HFFc6 (cell line): Measurements from ENCODE around the gene PDE4B. TPM values are rescaled to one million over a fixed set of nuclear protein-coding genes. Genes with fewer than 3 reads are reported as not detected.
"Not testable (repeated sequence)": the region's sequence is repeated elsewhere in the genome, so short reads cannot be mapped to it uniquely, and the experiment has no call there.

Source experiments
- DNase-seq: peaks from one replicate; pipeline ENCODE4 v3.0.0-alpha.2; 2018
- H3K27ac Mint-ChIP-seq: 2 replicates; pipeline ENCODE4 v1.8.0; 2020; ENCODE audit warnings: mild to moderate bottlenecking, mixed read lengths
- H3K27me3 Mint-ChIP-seq: 2 replicates; pipeline ENCODE4 v1.8.0; 2021; ENCODE audit warnings: mild to moderate bottlenecking, moderate library complexity, mixed read lengths; ENCODE audit not compliant: insufficient read depth
- H3K36me3 Mint-ChIP-seq: 2 replicates; pipeline ENCODE4 v1.8.0; 2021; ENCODE audit warnings: low read depth, mixed read lengths
- H3K4me1 Mint-ChIP-seq: 2 replicates; pipeline ENCODE4 v1.8.0; 2020; ENCODE audit warnings: low read depth, mixed read lengths
- H3K4me3 Mint-ChIP-seq: 2 replicates; pipeline ENCODE4 v1.8.0; 2020; ENCODE audit warnings: mild to moderate bottlenecking, moderate library complexity, mixed read lengths
- H3K9me3 Mint-ChIP-seq: 2 replicates; pipeline ENCODE4 v1.8.0; 2020; ENCODE audit warnings: mild to moderate bottlenecking, mixed read lengths
- total RNA-seq, 6 experiments: library from RNA; stranded (reverse); fragmentation: NEBNext Ultra II Directional; extraction: Animal tissue kit (Norgen Biotek cat#: 25700); gene quantifications; 2 replicates in 1 of 6; 3 replicates in 5 of 6; pipeline ENCODE4 v1.2.3, GENCODE V29; 2021
- TF ChIP-seq, protein P1 (sequence below): fragments of 200-600 bp; sonication (generic); IDR thresholded peaks from 2 replicates; pipeline ENCODE4 v1.5.0; 2021; ENCODE audit warnings: antibody characterized with exemption, mild to moderate bottlenecking

Gene PDE4B
- total RNA-seq, 6 experiments from 2014 or later, result 34.9 to 57.6 (median 42.8) TPM

DNA sequence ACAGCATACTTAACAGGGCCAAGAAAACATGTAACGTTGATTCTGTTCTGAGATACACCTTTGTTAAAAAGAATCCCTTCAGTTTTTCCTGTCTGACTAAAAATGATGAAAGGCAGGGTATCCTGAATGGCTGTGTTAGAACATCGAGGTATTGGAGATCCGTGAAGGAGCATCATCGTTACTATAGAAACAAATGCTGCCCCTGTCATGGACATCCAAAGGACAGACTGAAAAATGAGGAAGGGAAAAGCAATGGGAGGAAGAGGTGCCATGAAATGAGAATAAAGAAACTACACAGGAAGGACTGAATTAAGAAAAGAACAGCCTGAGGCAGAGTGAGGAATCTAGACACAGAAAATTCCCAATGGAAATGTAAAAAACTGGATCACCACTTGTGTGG, 257.9 kb downstream of the PDE4B start:
- H3K4me3 Mint-ChIP-seq, result no peak overlapping the region

DNA sequence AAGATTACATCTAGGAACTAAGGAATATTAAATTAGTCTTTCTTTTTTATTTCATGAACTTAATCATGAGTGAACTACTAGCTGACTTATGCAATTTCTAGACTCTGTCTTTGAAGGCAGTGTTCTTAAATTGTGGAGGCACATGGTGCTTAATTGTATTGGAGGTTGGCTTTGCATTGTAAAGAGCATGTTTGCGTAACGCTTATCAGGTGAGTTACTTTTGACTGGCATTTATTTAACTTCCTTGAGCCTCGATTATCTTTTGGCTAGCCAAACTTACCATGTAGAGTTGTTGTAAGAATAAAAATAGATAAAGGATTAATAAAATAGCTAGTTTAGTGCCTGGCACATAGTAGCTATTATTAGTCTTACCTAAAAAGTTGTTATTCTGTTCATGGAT, 262.4 kb downstream of the PDE4B start:
- Mint-ChIP-seq H3K4me3 (no peak overlapping the region), H3K36me3 (peaks cover 5% of the 10 kb centered on the region; the same call in 1 of the 2 replicates), H3K4me1 (no peaks in the 10 kb centered on the region), H3K27ac (no peak overlapping the region), H3K9me3 (peaks cover 13% of the 10 kb centered on the region), H3K27me3 (no peaks in the 10 kb centered on the region)
- TF ChIP-seq, protein P1, sequence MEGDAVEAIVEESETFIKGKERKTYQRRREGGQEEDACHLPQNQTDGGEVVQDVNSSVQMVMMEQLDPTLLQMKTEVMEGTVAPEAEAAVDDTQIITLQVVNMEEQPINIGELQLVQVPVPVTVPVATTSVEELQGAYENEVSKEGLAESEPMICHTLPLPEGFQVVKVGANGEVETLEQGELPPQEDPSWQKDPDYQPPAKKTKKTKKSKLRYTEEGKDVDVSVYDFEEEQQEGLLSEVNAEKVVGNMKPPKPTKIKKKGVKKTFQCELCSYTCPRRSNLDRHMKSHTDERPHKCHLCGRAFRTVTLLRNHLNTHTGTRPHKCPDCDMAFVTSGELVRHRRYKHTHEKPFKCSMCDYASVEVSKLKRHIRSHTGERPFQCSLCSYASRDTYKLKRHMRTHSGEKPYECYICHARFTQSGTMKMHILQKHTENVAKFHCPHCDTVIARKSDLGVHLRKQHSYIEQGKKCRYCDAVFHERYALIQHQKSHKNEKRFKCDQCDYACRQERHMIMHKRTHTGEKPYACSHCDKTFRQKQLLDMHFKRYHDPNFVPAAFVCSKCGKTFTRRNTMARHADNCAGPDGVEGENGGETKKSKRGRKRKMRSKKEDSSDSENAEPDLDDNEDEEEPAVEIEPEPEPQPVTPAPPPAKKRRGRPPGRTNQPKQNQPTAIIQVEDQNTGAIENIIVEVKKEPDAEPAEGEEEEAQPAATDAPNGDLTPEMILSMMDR, result no peak
- no peak for DNase-seq

More for the DNA sequence above, 257.9 kb downstream of the PDE4B start:
- H3K9me3 Mint-ChIP-seq, result no peaks in the 10 kb centered on the region; the same call in 1 of the 2 replicates
- no peaks in the 10 kb centered on the region for H3K27me3 Mint-ChIP-seq
- no peaks in the 10 kb centered on the region for H3K36me3 Mint-ChIP-seq
- H3K4me1 Mint-ChIP-seq, result peaks cover 10% of the 10 kb centered on the region
- H3K27ac Mint-ChIP-seq, result no peak overlapping the region
- DNase-seq, result no peak
- TF ChIP-seq, protein P1, result no peak

DNA sequence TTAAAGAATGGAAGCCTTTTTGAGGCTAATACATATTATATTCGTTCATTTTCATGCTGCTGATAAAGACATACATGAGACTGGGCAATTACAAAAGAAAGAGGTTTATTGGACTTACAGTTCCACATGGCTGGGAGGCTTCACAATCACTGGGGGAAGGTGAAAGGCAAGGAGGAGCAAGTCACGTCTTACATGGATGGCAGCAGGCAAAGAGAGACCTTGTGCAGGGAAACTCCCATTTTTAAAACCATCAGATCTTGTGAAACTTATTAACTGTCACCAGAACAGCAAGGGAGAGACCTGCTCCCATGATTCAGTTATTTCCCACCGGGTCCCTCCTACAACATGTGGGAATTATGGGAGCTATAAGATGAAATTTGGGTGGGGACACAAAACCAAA, 264.8 kb downstream of the PDE4B start:
- not testable (repeated sequence) for H3K27ac Mint-ChIP-seq, DNase-seq, H3K36me3 Mint-ChIP-seq, H3K4me3 Mint-ChIP-seq, H3K4me1 Mint-ChIP-seq, H3K27me3 Mint-ChIP-seq
- peaks cover 13% of the 10 kb centered on the region for H3K9me3 Mint-ChIP-seq

DNA sequence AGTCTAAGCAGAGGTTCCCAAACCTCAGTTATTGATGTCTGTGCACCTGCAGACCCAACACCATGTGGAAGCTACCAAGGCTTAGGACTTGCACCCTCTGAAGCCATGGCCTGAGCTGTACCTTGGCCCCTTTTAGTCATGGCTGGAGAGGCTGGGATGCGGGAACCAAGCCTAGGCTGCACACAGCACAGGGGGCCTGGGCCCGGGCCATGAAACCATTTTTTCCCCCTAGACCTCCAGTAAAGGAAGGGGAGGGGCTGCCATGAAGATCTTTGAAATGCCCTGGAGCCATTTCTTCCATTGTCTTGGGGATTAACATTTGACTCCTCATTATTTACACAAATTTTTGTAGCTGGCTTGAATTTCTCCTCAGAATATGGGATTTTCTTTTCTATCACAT, 265.9 kb downstream of the PDE4B start:
- DNase-seq, result no peak
- Mint-ChIP-seq H3K27me3 (no peaks in the 10 kb centered on the region; the same call in 1 of the 2 replicates), H3K4me1 (no peaks in the 10 kb centered on the region), H3K4me3 (no peak overlapping the region), H3K36me3 (peaks cover 5% of the 10 kb centered on the region; the same call in 1 of the 2 replicates), H3K27ac (no peak overlapping the region), H3K9me3 (peaks cover 13% of the 10 kb centered on the region)
- TF ChIP-seq, protein P1, result no peak

DNA sequence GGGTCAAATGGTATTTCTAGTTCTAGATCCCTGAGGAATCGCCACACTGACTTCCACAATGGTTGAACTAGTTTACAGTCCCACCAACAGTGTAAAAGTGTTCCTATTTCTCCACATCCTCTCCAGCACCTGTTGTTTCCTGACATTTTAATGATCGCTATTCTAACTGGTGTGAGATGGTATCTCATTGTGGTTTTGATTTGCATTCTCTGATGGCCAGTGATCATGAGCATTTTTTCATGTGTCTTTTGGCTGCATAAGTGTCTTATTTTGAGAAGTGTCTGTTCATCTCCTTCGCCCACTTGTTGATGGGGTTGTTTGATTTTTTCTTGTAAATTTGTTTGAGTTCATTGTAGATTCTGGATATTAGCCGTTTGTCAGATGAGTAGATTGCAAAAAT, 274.5 kb downstream of the PDE4B start:
- not testable (repeated sequence) for H3K27ac Mint-ChIP-seq, H3K4me1 Mint-ChIP-seq, DNase-seq, H3K4me3 Mint-ChIP-seq, H3K9me3 Mint-ChIP-seq, H3K27me3 Mint-ChIP-seq, H3K36me3 Mint-ChIP-seq

DNA sequence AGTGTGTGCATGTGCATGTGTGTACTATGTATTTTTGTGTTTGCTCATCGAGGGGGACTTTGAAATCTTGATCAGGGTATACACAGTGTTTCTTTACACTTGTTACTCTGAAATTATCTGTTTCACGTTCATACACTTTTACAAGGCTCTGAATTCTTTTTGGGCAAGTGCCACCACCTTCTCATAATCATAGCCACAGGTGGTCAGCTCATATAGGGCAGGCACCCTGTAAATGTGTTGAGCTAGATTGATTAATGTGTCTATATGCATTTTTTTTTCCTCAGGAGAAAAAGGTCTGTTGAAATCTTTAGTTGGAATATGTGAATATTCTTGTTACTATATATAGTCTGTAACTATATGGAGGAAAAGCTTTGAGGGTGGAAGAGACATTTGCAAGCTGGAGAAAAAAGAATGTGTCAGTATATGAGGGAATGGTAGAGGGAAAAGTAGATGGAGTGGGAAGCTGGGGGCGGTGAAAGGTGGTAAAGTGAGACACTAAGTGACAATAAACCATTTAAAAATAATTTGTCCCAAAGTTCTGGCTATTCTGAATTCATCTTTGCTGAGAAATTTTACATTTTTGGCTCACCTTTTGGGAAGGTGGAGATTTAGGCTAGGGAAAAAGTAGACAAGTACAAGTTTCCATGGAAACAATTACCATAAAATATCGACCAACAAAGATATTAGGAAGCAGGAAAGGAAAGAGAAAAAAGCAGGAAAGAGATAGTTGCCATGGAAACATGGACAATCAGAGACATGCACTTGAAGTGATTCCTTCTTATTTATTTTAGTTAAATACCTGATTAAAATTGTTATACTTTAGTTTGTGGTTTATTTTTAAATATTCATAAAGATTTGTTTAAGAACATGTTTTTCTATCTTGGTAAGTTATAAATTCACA, 277.5 kb downstream of the PDE4B start:
- Mint-ChIP-seq H3K27me3 (no peaks in the 10 kb centered on the region; the same call in 1 of the 2 replicates), H3K27ac (no peak overlapping the region), H3K4me3 (no peak overlapping the region)

More for the DNA sequence above, 277.5 kb downstream of the PDE4B start:
- Mint-ChIP-seq H3K36me3 (no peaks in the 10 kb centered on the region), H3K4me1 (no peaks in the 10 kb centered on the region), H3K9me3 (no peaks in the 10 kb centered on the region)
- TF ChIP-seq, protein P1, result no peak
- DNase-seq, result no peak
